OCI-LY3 (cell line): ENCODE measurements around the gene SLC7A7.

Source experiments
- CTCF ChIP-seq: fragments of 200-600, 300-600 bp; sonication (generic); IDR thresholded peaks from 2 replicates; pipeline ENCODE4 v1.5.1; 2014; ENCODE audit warnings: antibody characterized with exemption, low read length, low read depth
- EZH2phosphoT487 ChIP-seq: fragments of 200-600 bp; shearing (Covaris generic); IDR thresholded peaks from 2 replicates; pipeline ENCODE4 v1.6.1; 2018; ENCODE audit warnings: antibody characterized with exemption, mixed run types, low read depth

GRCh38 chr14:22752422-22752821 is 62.8 kb downstream of the SLC7A7 start:
- no peak for TF ChIP-seq CTCF
- no peak for TF ChIP-seq EZH2phosphoT487
